CD14-positive monocyte (primary cell): ENCODE measurements around the gene NLRP14. TPM values are rescaled to one million over a fixed set of nuclear protein-coding genes. Genes with fewer than 3 reads are reported as not detected.
A peak's percentile ranks its signal among the peaks of the same experiment; 100 is the strongest.

Experiments
- DNase-seq, 3 donors: peaks; one replicate each; pipeline ENCODE4 v3.0.0-alpha.2; 2011 to 2022
- H2AFZ ChIP-seq: 2 replicates; pipeline ENCODE4 v1.6.0; 2012; ENCODE audit warnings: mild to moderate bottlenecking, low read depth, low read length, inconsistent platforms; ENCODE audit not compliant: insufficient read depth, poor library complexity, severe bottlenecking
- H3K27ac ChIP-seq, 2 donors: 1 replicate in 1 of 2; 2 replicates in 1 of 2; pipeline ENCODE4 v1.5.1; 2012 to 2013; ENCODE audit warnings: low read length in 2 of 2, control low read depth in 1 of 2, inconsistent platforms in 1 of 2, low read depth in 1 of 2, mild to moderate bottlenecking in 1 of 2
- H3K27me3 ChIP-seq, 2 donors: one replicate each; pipeline versions ENCODE4 v1.6.0 to v1.6.1; 2011 to 2013; ENCODE audit warnings: low read length in 2 of 2; ENCODE audit not compliant: control insufficient read depth in 2 of 2, insufficient read depth in 2 of 2
- H3K36me3 ChIP-seq, 2 donors: replicated peaks in 1 of 2; 1 replicate in 1 of 2; 2 replicates in 1 of 2; pipeline versions ENCODE4 v1.5.1 to v1.6.1; 2012 to 2013; ENCODE audit warnings: low read length in 2 of 2, control low read depth in 1 of 2, inconsistent platforms in 1 of 2, mild to moderate bottlenecking in 1 of 2; ENCODE audit not compliant: insufficient read depth in 2 of 2, control insufficient read depth in 1 of 2
- H3K4me1 ChIP-seq, 2 donors: 1 replicate in 1 of 2; 2 replicates in 1 of 2; pipeline versions ENCODE4 v1.5.1 to v1.6.1; 2012 to 2013; ENCODE audit warnings: low read length in 2 of 2, control low read depth in 1 of 2, inconsistent platforms in 1 of 2, mild to moderate bottlenecking in 1 of 2, moderate library complexity in 1 of 2; ENCODE audit not compliant: insufficient read depth in 2 of 2, control insufficient read depth in 1 of 2
- H3K4me2 ChIP-seq: replicated peaks from 2 replicates; pipeline ENCODE3; 2012; ENCODE audit warnings: low read length, moderate library complexity, mild to moderate bottlenecking; ENCODE audit not compliant: poor library complexity, severe bottlenecking; ENCODE audit errors: extremely low read depth
- H3K4me3 ChIP-seq, 3 experiments: fragments of 200-600 bp in 1 of 3; sonication (generic) in 1 of 3; replicated peaks in 1 of 3; 1 replicate in 2 of 3; 2 replicates in 1 of 3; pipeline ENCODE4 v1.5.1; 2011 to 2013; ENCODE audit warnings: low read length in 3 of 3, mild to moderate bottlenecking in 3 of 3, control low read depth in 2 of 3, low read depth in 2 of 3, inconsistent platforms in 1 of 3, moderate library complexity in 1 of 3
- H3K79me2 ChIP-seq: 2 replicates; pipeline ENCODE4 v1.6.0; 2012; ENCODE audit warnings: mild to moderate bottlenecking, control low read depth, inconsistent platforms, low read length, moderate library complexity; ENCODE audit not compliant: insufficient read depth
- H3K9ac ChIP-seq: 2 replicates; pipeline ENCODE4 v1.6.0; 2017; ENCODE audit warnings: low read length, mild to moderate bottlenecking; ENCODE audit not compliant: insufficient read depth, poor library complexity, severe bottlenecking
- H3K9me3 ChIP-seq, 2 donors: replicated peaks in 1 of 2; 1 replicate in 1 of 2; 2 replicates in 1 of 2; pipeline versions ENCODE4 v1.5.1 to v1.6.1; 2012 to 2013; ENCODE audit warnings: low read length in 2 of 2, control low read depth in 1 of 2; ENCODE audit not compliant: control insufficient read depth in 1 of 2, insufficient read depth in 1 of 2
- H4K20me1 ChIP-seq: 2 replicates; pipeline ENCODE4 v1.6.0; 2012; ENCODE audit warnings: mild to moderate bottlenecking, low read length, control low read depth, moderate library complexity; ENCODE audit not compliant: insufficient read depth
- H3K27ac Mint-ChIP-seq, 7 donors: one replicate each; pipeline ENCODE4 v1.8.0; 2020; ENCODE audit warnings: mild to moderate bottlenecking in 7 of 7, mixed read lengths in 7 of 7, moderate library complexity in 6 of 7, inconsistent platforms in 2 of 7
- H3K27me3 Mint-ChIP-seq, 3 donors: one replicate each; pipeline ENCODE4 v1.8.0; 2021 to 2022; ENCODE audit warnings: low read depth in 3 of 3, mild to moderate bottlenecking in 3 of 3, mixed read lengths in 3 of 3, moderate library complexity in 3 of 3, inconsistent platforms in 1 of 3
- H3K36me3 Mint-ChIP-seq, 2 donors: one replicate each; pipeline ENCODE4 v1.8.0; 2020; ENCODE audit warnings: mixed read lengths in 2 of 2, inconsistent platforms in 1 of 2, mild to moderate bottlenecking in 1 of 2
- H3K4me1 Mint-ChIP-seq: one replicate; pipeline ENCODE4 v1.8.0; 2020; ENCODE audit warnings: mild to moderate bottlenecking, mixed read lengths
- H3K4me3 Mint-ChIP-seq, 2 donors: one replicate each; pipeline ENCODE4 v1.8.0; 2020; ENCODE audit warnings: mild to moderate bottlenecking in 2 of 2, mixed read lengths in 2 of 2, moderate library complexity in 1 of 2
- H3K9me3 Mint-ChIP-seq, 7 donors: one replicate each; pipeline ENCODE4 v1.8.0; 2020 to 2022; ENCODE audit warnings: mixed read lengths in 7 of 7, mild to moderate bottlenecking in 6 of 7, moderate library complexity in 6 of 7, inconsistent platforms in 2 of 7
- CTCF ChIP-seq: fragments of 200-600 bp; IDR thresholded peaks from one replicate; pipeline ENCODE4 v1.8.0; 2022; ENCODE audit warnings: antibody characterized with exemption, mild to moderate bottlenecking
- WGBS: methylation state at CpG from one replicate; pipeline ENCODE4 v1.1.5; 2013; ENCODE audit warnings: missing lambda C conversion rate; ENCODE audit not compliant: insufficient coverage; 5-methylcytosine and 5-hydroxymethylcytosine counted together
- intact Hi-C, 2 donors: fragments of 100-400 bp; cut with micrococcal nuclease; formaldehyde crosslinking; loops; one replicate each; pipeline versions ENCODE4 v1.15.0 to v1.15.1; 2023
- polyA minus RNA-seq: library from RNA; depleted of rRNA, polyadenylated mRNA; stranded (reverse); fragments of >200 nt; gene quantifications from 2 replicates; pipeline ENCODE4 v1.2.3, GENCODE V29; 2012
- polyA plus RNA-seq, 3 donors: library from polyadenylated mRNA; depleted of rRNA in 1 of 3; unstranded in 2 of 3; stranded (reverse) in 1 of 3; fragments of 300-500 nt in 2 of 3; fragments of >200 nt in 1 of 3; fragmentation: Illumina TruSeq in 2 of 3; gene quantifications; 1 replicate in 2 of 3; 2 replicates in 1 of 3; pipeline ENCODE4 v1.2.3, GENCODE V29; 2012 to 2021
- total RNA-seq, 12 experiments: library from RNA in 1 of 12; stranded (reverse) in 1 of 12; fragments of 120-200 nt in 1 of 12; gene quantifications; one replicate each; pipeline ENCODE4 v1.2.4 and lab custom pipeline; 2013 to 2026; ENCODE audit warnings: mixed read lengths in 6 of 12, inconsistent platforms in 1 of 12

The NLRP14 gene, protein sequence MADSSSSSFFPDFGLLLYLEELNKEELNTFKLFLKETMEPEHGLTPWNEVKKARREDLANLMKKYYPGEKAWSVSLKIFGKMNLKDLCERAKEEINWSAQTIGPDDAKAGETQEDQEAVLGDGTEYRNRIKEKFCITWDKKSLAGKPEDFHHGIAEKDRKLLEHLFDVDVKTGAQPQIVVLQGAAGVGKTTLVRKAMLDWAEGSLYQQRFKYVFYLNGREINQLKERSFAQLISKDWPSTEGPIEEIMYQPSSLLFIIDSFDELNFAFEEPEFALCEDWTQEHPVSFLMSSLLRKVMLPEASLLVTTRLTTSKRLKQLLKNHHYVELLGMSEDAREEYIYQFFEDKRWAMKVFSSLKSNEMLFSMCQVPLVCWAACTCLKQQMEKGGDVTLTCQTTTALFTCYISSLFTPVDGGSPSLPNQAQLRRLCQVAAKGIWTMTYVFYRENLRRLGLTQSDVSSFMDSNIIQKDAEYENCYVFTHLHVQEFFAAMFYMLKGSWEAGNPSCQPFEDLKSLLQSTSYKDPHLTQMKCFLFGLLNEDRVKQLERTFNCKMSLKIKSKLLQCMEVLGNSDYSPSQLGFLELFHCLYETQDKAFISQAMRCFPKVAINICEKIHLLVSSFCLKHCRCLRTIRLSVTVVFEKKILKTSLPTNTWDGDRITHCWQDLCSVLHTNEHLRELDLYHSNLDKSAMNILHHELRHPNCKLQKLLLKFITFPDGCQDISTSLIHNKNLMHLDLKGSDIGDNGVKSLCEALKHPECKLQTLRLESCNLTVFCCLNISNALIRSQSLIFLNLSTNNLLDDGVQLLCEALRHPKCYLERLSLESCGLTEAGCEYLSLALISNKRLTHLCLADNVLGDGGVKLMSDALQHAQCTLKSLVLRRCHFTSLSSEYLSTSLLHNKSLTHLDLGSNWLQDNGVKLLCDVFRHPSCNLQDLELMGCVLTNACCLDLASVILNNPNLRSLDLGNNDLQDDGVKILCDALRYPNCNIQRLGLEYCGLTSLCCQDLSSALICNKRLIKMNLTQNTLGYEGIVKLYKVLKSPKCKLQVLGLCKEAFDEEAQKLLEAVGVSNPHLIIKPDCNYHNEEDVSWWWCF
- total RNA-seq (2013) = not detected
- polyA plus RNA-seq = not detected
- polyA minus RNA-seq = not detected in 2 replicates
- 0 to 1.1 (median 0.03) reads per million in 11 experiments for total RNA-seq (lab: John Stamatoyannopoulos, UW)

DNA sequence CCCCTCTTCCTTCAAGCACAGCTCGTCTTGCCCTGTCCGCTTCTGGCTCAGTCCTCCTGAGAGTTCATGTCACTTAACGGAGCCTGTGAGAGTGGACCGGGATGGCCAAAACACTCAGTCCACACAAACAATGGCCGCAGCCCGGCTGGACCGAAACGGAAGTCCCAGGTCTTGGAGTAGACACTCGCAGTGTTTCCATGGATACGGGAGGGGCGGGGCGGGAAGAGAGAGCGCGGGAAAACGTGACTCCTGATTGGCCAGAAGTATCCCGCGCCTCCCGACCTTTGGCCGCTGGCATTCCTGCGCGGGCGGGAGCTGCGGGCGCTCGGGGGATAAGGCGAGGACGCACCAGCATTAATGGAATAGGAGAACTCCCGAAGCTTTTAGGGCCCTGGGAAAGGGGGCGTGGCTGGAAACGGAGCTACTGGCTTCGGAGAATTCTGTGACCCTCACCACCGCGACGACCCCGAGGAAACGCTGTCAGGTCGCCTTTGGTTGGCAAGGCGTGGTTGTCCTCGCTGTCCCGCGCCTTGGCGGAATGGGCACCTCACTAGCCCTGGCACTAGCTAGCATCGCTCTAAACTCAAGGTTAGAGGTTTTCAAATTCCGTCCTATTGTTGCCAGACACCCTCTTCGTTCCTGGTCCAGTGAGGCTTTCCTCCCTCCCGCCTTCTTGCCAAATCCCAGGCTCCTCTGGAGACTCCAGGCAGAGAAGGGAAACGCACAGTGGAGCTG lies at the start of gene NLRP14, which contains the start of gene ZNF214:
Gene NLRP14, plus strand, starts transcription at position 297 of the 735 bp plus-strand sequence. CDS start 18,108 bp downstream, outside the sequence.
Gene ZNF214, minus strand, starts transcription at position 164 of the 735 bp plus-strand sequence. CDS start 17,511 bp downstream, outside the sequence.
- Mint-ChIP-seq H3K4me3 (peak within 1 kb of the TSS; percentile 75 to 95), H3K9me3 (peaks cover 0 to 7% (median 0%) of the 10 kb centered on the region in 7 donors), H3K27me3 (peaks cover 18 to 41% (median 23%) of the 10 kb centered on the region in 3 donors), H3K27ac (peak within 1 kb of the TSS in 1 of 7 donors; percentile 76), H3K4me1 (peaks cover 16% of the 10 kb centered on the region), H3K36me3 (peaks cover 0 to 3% of the 10 kb centered on the region in 2 donors)
- no peaks in the 10 kb centered on the region for H4K20me1 ChIP-seq
- WGBS = 2% methylated on average over 39 of the region's 47 CpGs
- intact Hi-C loops = no loop called here
- H3K4me3 ChIP-seq = peak within 1 kb of the TSS; percentile 7 to 78 (median 40)
- H3K9ac ChIP-seq = peak within 1 kb of the TSS; percentile 25
- H3K27me3 ChIP-seq = peaks cover 2 to 24% of the 10 kb centered on the region in 2 donors
- peak in 2 of 3 donors; percentile 8 to 25 for DNase-seq
- H3K27ac ChIP-seq = no peak within 1 kb of the TSS
- H3K36me3 ChIP-seq = no peaks in the 10 kb centered on the region
- no peaks in the 10 kb centered on the region for H3K9me3 ChIP-seq
- peak within 1 kb of the TSS; percentile 88 for H3K4me2 ChIP-seq
- peak within 1 kb of the TSS; percentile 77 for H2AFZ ChIP-seq
- no peaks in the 10 kb centered on the region for H3K79me2 ChIP-seq
- H3K4me1 ChIP-seq = peaks cover 9 to 14% of the 10 kb centered on the region in 2 donors
- TF ChIP-seq CTCF = no peak
